ENCODE measurements around the gene DNAI1. TPM values are rescaled to one million over a fixed set of nuclear protein-coding genes. Genes with fewer than 3 reads are reported as not detected.

Gene DNAI1
- total and polyA plus RNA-seq, 4 experiments from 2014 or later, result not detected

DNA sequence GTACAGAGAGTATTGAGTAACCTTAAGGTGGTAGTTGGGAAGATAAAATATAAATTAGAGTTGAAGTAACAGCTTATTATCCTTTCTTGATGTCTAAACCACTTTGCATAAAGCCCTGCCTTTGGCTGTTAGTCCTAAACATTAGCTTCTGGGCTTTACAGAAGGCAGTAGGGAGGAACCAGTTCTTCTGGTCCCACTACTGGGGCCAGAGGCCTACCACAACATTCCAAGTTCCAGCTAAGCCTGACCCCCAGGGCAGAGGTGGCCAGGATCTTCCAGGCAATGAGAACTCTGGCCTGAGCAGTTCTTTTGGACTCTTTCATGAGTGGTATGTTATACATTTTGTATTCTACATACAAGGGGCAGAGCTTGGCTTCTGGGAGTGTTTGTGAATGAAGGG lies 26.1 kb downstream of the DNAI1 start:
- POLR2A ChIA-PET (ENCODE audit: partially characterized antibody), result no interaction called here
- no peak overlapping the region for H3K27ac Mint-ChIP-seq
- no peaks in the 10 kb centered on the region for H3K36me3 Mint-ChIP-seq
- peaks cover 10 to 19% of the 10 kb centered on the region in 2 donors for H3K27me3 Mint-ChIP-seq
- H3K4me3 Mint-ChIP-seq, result no peak overlapping the region
- no peaks in the 10 kb centered on the region for H3K36me3 ChIP-seq (ENCODE audit: insufficient read depth, low read length)
- intact Hi-C loops (cut with micrococcal nuclease), result no loop called here
- no peaks in the 10 kb centered on the region for H3K9me3 ChIP-seq (ENCODE audit: control insufficient read depth in 1 of 2, low read length in 2 of 2)
- no peak overlapping the region for H3K27ac ChIP-seq (ENCODE audit: low read depth, low read length)
- no peak for DNase-seq
- peaks cover 0 to 1% (median 0%) of the 10 kb centered on the region in 8 donors for H3K9me3 Mint-ChIP-seq
- CTCF ChIA-PET (ENCODE audit: partially characterized antibody), result interaction anchor here (0.7 to 2.3 kb wide), 2 partner anchors 13 to 16 kb away, joined by 3 to 5 read pairs; no protein-coding TSS in a partner anchor
- no peak overlapping the region for H3K4me3 ChIP-seq (ENCODE audit: low read length in 2 of 2)
- H3K4me1 Mint-ChIP-seq, result peaks cover 0 to 2% (median 0%) of the 10 kb centered on the region in 4 donors
- H3K27me3 ChIP-seq (ENCODE audit: insufficient read depth, low read length), result no peaks in the 10 kb centered on the region
- H3K4me1 ChIP-seq (ENCODE audit: insufficient read depth, low read length), result no peaks in the 10 kb centered on the region

DNA sequence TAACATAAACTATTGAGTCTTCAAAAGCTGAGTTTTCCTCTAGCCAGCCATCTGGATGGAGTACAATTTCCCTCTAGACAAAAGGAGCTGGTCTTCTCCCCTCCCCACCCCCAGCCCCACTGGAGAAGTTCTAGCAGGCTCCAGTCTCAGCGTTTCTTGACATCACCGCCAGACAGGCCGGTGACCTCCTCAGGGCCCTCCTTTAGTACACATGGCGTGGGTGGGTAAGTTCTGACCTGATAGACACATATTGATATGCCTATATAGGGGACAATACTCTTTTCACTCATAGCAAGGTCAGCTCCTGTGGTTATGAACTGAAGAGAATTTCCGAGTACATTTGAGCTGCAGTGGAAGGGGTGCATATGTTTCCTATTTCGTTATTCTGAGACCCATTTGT lies 27.2 kb downstream of the DNAI1 start:
- Mint-ChIP-seq H3K27me3 (peaks cover 11 to 19% of the 10 kb centered on the region in 2 donors), H3K9me3 (peaks cover 0 to 1% (median 0%) of the 10 kb centered on the region in 8 donors), H3K4me3 (no peak overlapping the region), H3K36me3 (no peaks in the 10 kb centered on the region), H3K4me1 (peaks cover 0 to 2% (median 0%) of the 10 kb centered on the region in 4 donors), H3K27ac (no peak overlapping the region)
- Histone ChIP-seq H3K4me3 (ENCODE audit: low read length in 2 of 2) (no peak overlapping the region), H3K27me3 (ENCODE audit: insufficient read depth, low read length) (no peaks in the 10 kb centered on the region), H3K4me1 (ENCODE audit: insufficient read depth, low read length) (no peaks in the 10 kb centered on the region), H3K27ac (ENCODE audit: low read depth, low read length) (no peak overlapping the region), H3K36me3 (ENCODE audit: insufficient read depth, low read length) (no peaks in the 10 kb centered on the region), H3K9me3 (ENCODE audit: control insufficient read depth in 1 of 2, low read length in 2 of 2) (no peaks in the 10 kb centered on the region)
- intact Hi-C loops (cut with micrococcal nuclease), result no loop called here
- ChIA-PET POLR2A (ENCODE audit: partially characterized antibody) (no interaction called here), CTCF (ENCODE audit: partially characterized antibody) (interaction anchor here (0.8 to 2.3 kb wide), 2 partner anchors 11 to 14 kb away, joined by 3 to 5 read pairs; no protein-coding TSS in a partner anchor)
- DNase-seq, result no peak

DNA sequence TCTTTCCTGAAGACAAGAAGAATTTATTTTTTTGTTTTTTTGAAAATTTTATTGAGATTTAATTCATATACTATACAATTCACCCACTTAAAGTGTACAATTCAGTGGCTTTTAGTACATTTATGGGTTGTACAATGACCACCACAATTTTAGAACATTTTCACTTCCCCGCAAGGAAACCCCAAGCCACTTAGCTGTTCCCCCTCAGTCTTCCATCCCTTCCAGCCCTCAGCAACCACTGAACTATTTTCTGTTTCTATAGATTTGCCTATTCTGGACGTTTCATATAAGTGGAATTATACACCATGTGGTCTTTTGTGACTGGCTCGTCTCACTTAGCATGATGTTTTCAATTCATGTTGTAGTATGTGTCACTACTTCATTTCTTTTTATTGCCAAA lies 28.0 kb downstream of the DNAI1 start:
- H3K9me3 Mint-ChIP-seq, result peaks cover 0 to 1% (median 0%) of the 10 kb centered on the region in 8 donors
- H3K27ac Mint-ChIP-seq, result no peak overlapping the region
- no peaks in the 10 kb centered on the region for H3K27me3 ChIP-seq (ENCODE audit: insufficient read depth, low read length)
- H3K4me1 Mint-ChIP-seq, result peaks cover 0 to 1% (median 0%) of the 10 kb centered on the region in 4 donors
- ChIA-PET CTCF (ENCODE audit: partially characterized antibody) (interaction anchor here (0.8 to 2.3 kb wide), 2 partner anchors 10 to 14 kb away, joined by 3 to 5 read pairs; no protein-coding TSS in a partner anchor), POLR2A (ENCODE audit: partially characterized antibody) (no interaction called here)
- H3K36me3 Mint-ChIP-seq, result no peaks in the 10 kb centered on the region
- H3K27ac ChIP-seq (ENCODE audit: low read depth, low read length), result no peak overlapping the region
- no peaks in the 10 kb centered on the region for H3K36me3 ChIP-seq (ENCODE audit: insufficient read depth, low read length)
- no peaks in the 10 kb centered on the region for H3K9me3 ChIP-seq (ENCODE audit: control insufficient read depth in 1 of 2, low read length in 2 of 2)
- no peak overlapping the region for H3K4me3 ChIP-seq (ENCODE audit: low read length in 2 of 2)
- no peak overlapping the region for H3K4me3 Mint-ChIP-seq
- H3K4me1 ChIP-seq (ENCODE audit: insufficient read depth, low read length), result no peaks in the 10 kb centered on the region
- H3K27me3 Mint-ChIP-seq, result peaks cover 17 to 18% of the 10 kb centered on the region in 2 donors
- intact Hi-C loops (cut with micrococcal nuclease), result no loop called here
- no peak for DNase-seq

DNA sequence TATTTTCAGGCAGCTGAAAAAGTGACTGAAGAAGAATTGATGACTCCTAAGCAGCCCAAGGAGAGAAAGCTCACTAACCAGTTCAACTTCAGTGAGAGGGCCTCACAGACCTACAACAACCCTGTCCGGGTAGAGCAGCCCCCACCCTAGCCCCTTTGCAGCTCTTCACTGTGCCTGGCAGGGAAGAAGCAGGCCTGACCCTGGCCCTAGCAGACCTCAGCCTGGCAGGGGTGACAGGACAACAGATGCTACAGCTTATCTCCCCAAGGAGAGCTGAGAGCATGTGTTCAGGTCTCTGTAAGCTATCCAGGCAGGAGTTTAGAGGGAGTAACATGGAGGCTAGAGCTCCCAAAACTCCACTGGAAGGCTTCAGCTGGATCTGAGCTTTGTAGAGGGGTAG lies 31.8 kb downstream of the DNAI1 start:
- no peak overlapping the region for H3K27ac ChIP-seq (ENCODE audit: low read depth, low read length)
- Mint-ChIP-seq H3K4me1 (no peaks in the 10 kb centered on the region), H3K27ac (no peak overlapping the region), H3K9me3 (peaks cover 0 to 1% (median 0%) of the 10 kb centered on the region in 8 donors), H3K36me3 (no peaks in the 10 kb centered on the region), H3K4me3 (no peak overlapping the region), H3K27me3 (peaks cover 22 to 30% of the 10 kb centered on the region in 2 donors)
- no peaks in the 10 kb centered on the region for H3K27me3 ChIP-seq (ENCODE audit: insufficient read depth, low read length)
- ChIA-PET POLR2A (ENCODE audit: partially characterized antibody) (no interaction called here), CTCF (ENCODE audit: partially characterized antibody) (interaction anchor here (0.8 to 1.5 kb wide), 4 partner anchors 11 to 55 kb away, joined by 3 to 6 read pairs (median 3); no protein-coding TSS in a partner anchor)
- no peaks in the 10 kb centered on the region for H3K36me3 ChIP-seq (ENCODE audit: insufficient read depth, low read length)
- no peaks in the 10 kb centered on the region for H3K9me3 ChIP-seq (ENCODE audit: control insufficient read depth in 1 of 2, low read length in 2 of 2)
- intact Hi-C loops (cut with micrococcal nuclease), result no loop called here
- no peaks in the 10 kb centered on the region for H3K4me1 ChIP-seq (ENCODE audit: insufficient read depth, low read length)
- H3K4me3 ChIP-seq (ENCODE audit: low read length in 2 of 2), result no peak overlapping the region
- DNase-seq, result no peak

DNA sequence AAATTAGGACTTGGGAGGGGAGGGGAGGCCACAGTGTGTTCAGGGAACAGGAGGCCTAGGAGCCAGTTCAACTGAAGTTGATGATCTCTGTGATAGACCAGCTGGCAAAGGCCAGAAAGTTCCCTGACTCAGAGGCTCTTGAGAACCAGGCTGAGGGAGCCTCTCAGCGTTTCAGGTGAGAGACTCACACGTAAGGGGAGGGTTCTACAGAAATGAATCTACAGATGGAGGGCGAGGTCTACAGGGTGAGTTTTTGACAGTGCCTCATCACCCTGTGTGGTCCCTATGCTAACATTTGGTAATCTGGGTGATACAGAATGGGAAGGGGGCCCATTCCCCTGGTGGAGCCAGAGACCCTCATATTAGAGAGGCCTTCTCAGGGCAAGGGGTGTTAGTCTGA lies 32.2 kb downstream of the DNAI1 start:
- peak in 1 of 5 donors; percentile 39 for DNase-seq
- no peak overlapping the region for H3K27ac Mint-ChIP-seq
- H3K4me3 Mint-ChIP-seq, result no peak overlapping the region
- no peaks in the 10 kb centered on the region for H3K36me3 Mint-ChIP-seq
- H3K4me1 Mint-ChIP-seq, result no peaks in the 10 kb centered on the region
- intact Hi-C loops (cut with micrococcal nuclease), result no loop called here
- H3K27ac ChIP-seq (ENCODE audit: low read depth, low read length), result no peak overlapping the region
- H3K4me1 ChIP-seq (ENCODE audit: insufficient read depth, low read length), result no peaks in the 10 kb centered on the region
- H3K4me3 ChIP-seq (ENCODE audit: low read length in 2 of 2), result no peak overlapping the region
- H3K9me3 ChIP-seq (ENCODE audit: control insufficient read depth in 1 of 2, low read length in 2 of 2), result no peaks in the 10 kb centered on the region
- no peaks in the 10 kb centered on the region for H3K27me3 ChIP-seq (ENCODE audit: insufficient read depth, low read length)
- no peaks in the 10 kb centered on the region for H3K36me3 ChIP-seq (ENCODE audit: insufficient read depth, low read length)
- ChIA-PET CTCF (ENCODE audit: partially characterized antibody) (interaction anchor here (1.1 to 1.5 kb wide), 2 partner anchors 11 to 55 kb away, joined by 3 read pairs; no protein-coding TSS in a partner anchor), POLR2A (ENCODE audit: partially characterized antibody) (no interaction called here)
- H3K27me3 Mint-ChIP-seq, result peaks cover 22 to 30% of the 10 kb centered on the region in 2 donors
- H3K9me3 Mint-ChIP-seq, result peaks cover 0 to 1% (median 0%) of the 10 kb centered on the region in 8 donors

DNA sequence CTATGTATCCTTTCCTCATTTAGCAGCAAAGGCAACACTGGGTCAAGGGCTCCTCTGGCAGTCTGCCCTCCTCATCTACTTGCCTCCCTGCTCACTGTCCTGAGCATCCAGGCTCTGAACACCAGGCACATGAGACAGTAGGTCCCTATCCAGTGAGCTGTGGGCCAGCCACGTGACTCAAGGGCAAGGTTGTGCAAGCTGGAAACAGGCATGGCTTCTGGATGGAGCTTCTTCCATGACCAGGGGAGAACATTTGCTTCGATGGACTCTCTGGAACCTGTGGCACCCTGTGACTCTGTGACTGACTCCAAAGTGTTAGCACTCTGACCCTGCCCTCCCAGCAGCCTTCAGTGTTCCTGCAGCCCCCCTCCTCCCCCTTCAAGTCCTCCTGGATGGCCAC lies 33.0 kb downstream of the DNAI1 start:
- Mint-ChIP-seq H3K36me3 (no peaks in the 10 kb centered on the region), H3K27me3 (peaks cover 21 to 32% of the 10 kb centered on the region in 2 donors), H3K4me3 (no peak overlapping the region), H3K27ac (no peak overlapping the region), H3K4me1 (no peaks in the 10 kb centered on the region), H3K9me3 (peaks cover 0 to 1% (median 0%) of the 10 kb centered on the region in 8 donors)
- CTCF ChIA-PET (ENCODE audit: partially characterized antibody), result no interaction called here
- DNase-seq, result no peak
- no peaks in the 10 kb centered on the region for H3K9me3 ChIP-seq (ENCODE audit: control insufficient read depth in 1 of 2, low read length in 2 of 2)
- H3K27me3 ChIP-seq (ENCODE audit: insufficient read depth, low read length), result no peaks in the 10 kb centered on the region
- no peak overlapping the region for H3K4me3 ChIP-seq (ENCODE audit: low read length in 2 of 2)
- no peak overlapping the region for H3K27ac ChIP-seq (ENCODE audit: low read depth, low read length)
- intact Hi-C loops (cut with micrococcal nuclease), result no loop called here
- no peaks in the 10 kb centered on the region for H3K36me3 ChIP-seq (ENCODE audit: insufficient read depth, low read length)
- POLR2A ChIA-PET (ENCODE audit: partially characterized antibody), result no interaction called here
- H3K4me1 ChIP-seq (ENCODE audit: insufficient read depth, low read length), result no peaks in the 10 kb centered on the region

DNA sequence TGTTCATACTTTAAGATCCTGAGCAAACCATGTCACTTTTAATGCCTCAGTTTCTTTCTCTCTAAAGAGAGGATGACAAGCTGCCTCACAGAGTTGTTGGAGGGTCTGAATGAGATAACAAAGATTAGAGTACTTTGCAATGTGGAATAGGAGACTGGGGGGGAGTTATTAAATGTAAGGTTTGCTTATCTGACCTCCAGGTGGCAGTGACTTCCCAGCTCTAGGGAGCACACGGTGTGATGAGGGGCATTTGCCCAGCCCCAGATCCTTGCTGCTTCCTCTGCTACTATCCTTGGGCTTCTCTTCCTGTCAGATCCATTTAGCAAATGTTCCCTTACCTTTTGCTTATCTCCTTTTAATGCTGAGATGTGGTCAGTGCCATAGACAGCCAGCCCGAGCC lies 33.4 kb downstream of the DNAI1 start:
- Mint-ChIP-seq H3K9me3 (peaks cover 0 to 1% (median 0%) of the 10 kb centered on the region in 8 donors), H3K27ac (no peak overlapping the region), H3K27me3 (peaks cover 19 to 32% of the 10 kb centered on the region in 2 donors), H3K4me3 (no peak overlapping the region), H3K4me1 (no peaks in the 10 kb centered on the region), H3K36me3 (no peaks in the 10 kb centered on the region)
- Histone ChIP-seq H3K27me3 (ENCODE audit: insufficient read depth, low read length) (no peaks in the 10 kb centered on the region), H3K36me3 (ENCODE audit: insufficient read depth, low read length) (no peaks in the 10 kb centered on the region), H3K27ac (ENCODE audit: low read depth, low read length) (no peak overlapping the region), H3K4me1 (ENCODE audit: insufficient read depth, low read length) (no peaks in the 10 kb centered on the region), H3K4me3 (ENCODE audit: low read length in 2 of 2) (no peak overlapping the region), H3K9me3 (ENCODE audit: control insufficient read depth in 1 of 2, low read length in 2 of 2) (no peaks in the 10 kb centered on the region)
- POLR2A ChIA-PET (ENCODE audit: partially characterized antibody), result no interaction called here
- DNase-seq, result no peak
- CTCF ChIA-PET (ENCODE audit: partially characterized antibody), result interaction anchor here (1.7 kb wide), 1 partner anchor 88 kb away, joined by 9 read pairs; no protein-coding TSS in a partner anchor
- intact Hi-C loops (cut with micrococcal nuclease), result no loop called here
